Smooth muscle cell (in vitro differentiated cells): ENCODE data around the gene NOTCH2. TPM values are rescaled to one million over a fixed set of nuclear protein-coding genes. Genes with fewer than 3 reads are reported as not detected.

Experiments
- DNase-seq: peaks from one replicate; lab custom pipeline; 2025; ENCODE audit not compliant: unreplicated experiment; lab: John Stamatoyannopoulos, UW
- H2AFZ ChIP-seq: fragments of 200-600 bp; sonication (generic); 2 replicates; pipeline ENCODE4 v1.6.0; 2016; ENCODE audit warnings: antibody characterized with exemption, low read depth, mild to moderate bottlenecking
- H3F3A ChIP-seq: fragments of 200-600 bp; sonication (generic); 2 replicates; pipeline ENCODE4 v1.6.0; 2017; ENCODE audit warnings: antibody characterized with exemption, low read depth
- H3K27ac ChIP-seq: fragments of 200-600 bp; sonication (generic); 2 replicates; pipeline ENCODE4 v1.5.1; 2016; ENCODE audit warnings: low read depth, mild to moderate bottlenecking
- H3K27me3 ChIP-seq: fragments of 200-600 bp; sonication (generic); 2 replicates; pipeline ENCODE4 v1.6.1; 2016; ENCODE audit warnings: low read depth, mild to moderate bottlenecking
- H3K36me3 ChIP-seq: fragments of 200-600 bp; sonication (generic); 2 replicates; pipeline ENCODE4 v1.5.1; 2016; ENCODE audit warnings: low read depth
- H3K4me1 ChIP-seq: fragments of 200-600 bp; sonication (generic); 2 replicates; pipeline ENCODE4 v1.5.1; 2016; ENCODE audit warnings: low read depth
- H3K4me2 ChIP-seq: fragments of 200-600 bp; sonication (generic); 2 replicates; pipeline ENCODE4 v1.6.0; 2016; ENCODE audit warnings: mild to moderate bottlenecking
- H3K4me3 ChIP-seq: fragments of 200-600 bp; sonication (generic); 2 replicates; pipeline ENCODE4 v1.5.1; 2016; ENCODE audit warnings: mild to moderate bottlenecking
- H3K79me2 ChIP-seq: fragments of 200-600 bp; sonication (generic); 2 replicates; pipeline ENCODE4 v1.6.0; 2016; ENCODE audit warnings: low read depth, mild to moderate bottlenecking
- H3K9ac ChIP-seq: fragments of 200-600 bp; sonication (generic); 2 replicates; pipeline ENCODE4 v1.6.0; 2016; ENCODE audit warnings: low read depth
- H3K9me3 ChIP-seq: fragments of 200-600 bp; sonication (generic); replicated peaks from 2 replicates; pipeline ENCODE4 v1.5.1; 2016; ENCODE audit warnings: low read depth
- H4K20me1 ChIP-seq: fragments of 200-600 bp; sonication (generic); 2 replicates; pipeline ENCODE4 v1.6.0; 2016; ENCODE audit warnings: low read depth
- CTCF ChIP-seq: fragments of 200-600 bp; sonication (generic); IDR thresholded peaks from 2 replicates; pipeline ENCODE4 v1.5.1; 2017; ENCODE audit warnings: borderline replicate concordance, mild to moderate bottlenecking, antibody characterized with exemption; ENCODE audit not compliant: insufficient read depth, poor library complexity, severe bottlenecking
- WGBS: methylation state at CpG from one replicate; pipeline ENCODE4 v1.1.7; 2016; ENCODE audit warnings: low lambda C conversion rate; 5-methylcytosine and 5-hydroxymethylcytosine counted together
- polyA plus RNA-seq: library from polyadenylated mRNA; unstranded; fragments of >200 nt; fragmentation: Nextera tagmentation; extraction: Ambion mirVana; gene quantifications from 2 replicates; pipeline ENCODE4 v1.2.1, GENCODE V29; 2016
- total RNA-seq: library from RNA; depleted of rRNA; stranded (reverse); fragments of >200 nt; gene quantifications from 2 replicates; pipeline ENCODE4 v1.2.3, GENCODE V29; 2014

NOTCH2 gene
- total and polyA plus RNA-seq, 2 experiments from 2014 or later = 50.3 to 133 TPM

- H3K4me3 ChIP-seq = no peak within 1 kb of the TSS
- H3K27ac ChIP-seq = no peak within 1 kb of the TSS
- no peak within 1 kb of the TSS for H2AFZ ChIP-seq
- no peaks in the 10 kb centered on the region for H3K9me3 ChIP-seq
- peaks cover 18% of the 10 kb centered on the region for H3K27me3 ChIP-seq
- no peaks in the 10 kb centered on the region for H4K20me1 ChIP-seq
- no peaks in the 10 kb centered on the region for H3K79me2 ChIP-seq
- 70% methylated on average over 24 of the region's 24 CpGs for WGBS
- no peak within 1 kb of the TSS for H3K4me2 ChIP-seq
- no peak for DNase-seq
- no peaks in the 10 kb centered on the region for H3F3A ChIP-seq
- no peak for TF ChIP-seq CTCF
- H3K9ac ChIP-seq = no peak within 1 kb of the TSS
- H3K36me3 ChIP-seq = no peaks in the 10 kb centered on the region
- no peaks in the 10 kb centered on the region for H3K4me1 ChIP-seq
These were observed 173.2 kb downstream of the NOTCH2 start, which contains the start of gene ADAM30 for GRCh38 chr1:119896303-119896702. ADAM30 (minus strand) TSS chr1:119896515; CDS start chr1:119896336, 179 bp downstream.

- Histone ChIP-seq H3F3A (no peaks in the 10 kb centered on the region), H3K4me2 (no peak overlapping the region), H4K20me1 (no peaks in the 10 kb centered on the region), H3K4me1 (no peaks in the 10 kb centered on the region), H3K27me3 (peaks cover 20% of the 10 kb centered on the region), H3K79me2 (no peaks in the 10 kb centered on the region), H2AFZ (no peak overlapping the region), H3K36me3 (no peaks in the 10 kb centered on the region), H3K4me3 (no peak overlapping the region), H3K9me3 (no peaks in the 10 kb centered on the region), H3K9ac (no peak overlapping the region), H3K27ac (no peak overlapping the region)
- no peak for DNase-seq
- no peak for TF ChIP-seq CTCF
- 88% methylated on average over 4 of the region's 4 CpGs for WGBS
These were observed 174.4 kb downstream of the NOTCH2 start for GRCh38 chr1:119895102-119895501.

- no peaks in the 10 kb centered on the region for H3K79me2 ChIP-seq
- no peaks in the 10 kb centered on the region for H4K20me1 ChIP-seq
- no peak overlapping the region for H3K4me3 ChIP-seq
- H3K27ac ChIP-seq = no peak overlapping the region
- H2AFZ ChIP-seq = no peak overlapping the region
- no peak overlapping the region for H3K9ac ChIP-seq
- no peak for DNase-seq
- no peak for TF ChIP-seq CTCF
- no peaks in the 10 kb centered on the region for H3F3A ChIP-seq
- no peak overlapping the region for H3K4me2 ChIP-seq
- 91% methylated on average over 10 of the region's 10 CpGs for WGBS
- no peaks in the 10 kb centered on the region for H3K36me3 ChIP-seq
- H3K27me3 ChIP-seq = peaks cover 20% of the 10 kb centered on the region
- H3K4me1 ChIP-seq = no peaks in the 10 kb centered on the region
- no peaks in the 10 kb centered on the region for H3K9me3 ChIP-seq
These were observed 175.4 kb downstream of the NOTCH2 start for GRCh38 chr1:119893827-119894700.

GRCh38 chr1:119893238-119893791 lies 176.1 kb downstream of the NOTCH2 start:
- 94% methylated on average over 6 of the region's 6 CpGs for WGBS
- no peaks in the 10 kb centered on the region for H3K79me2 ChIP-seq
- H3K4me2 ChIP-seq = no peak overlapping the region
- no peaks in the 10 kb centered on the region for H3K36me3 ChIP-seq
- H3K9ac ChIP-seq = no peak overlapping the region
- peaks cover 19% of the 10 kb centered on the region for H3K27me3 ChIP-seq
- no peaks in the 10 kb centered on the region for H4K20me1 ChIP-seq
- H3K27ac ChIP-seq = no peak overlapping the region
- peaks cover 4% of the 10 kb centered on the region for H3K9me3 ChIP-seq
- no peak for TF ChIP-seq CTCF
- DNase-seq = no peak
- H3K4me1 ChIP-seq = no peaks in the 10 kb centered on the region
- H3F3A ChIP-seq = no peaks in the 10 kb centered on the region
- no peak overlapping the region for H3K4me3 ChIP-seq
- no peak overlapping the region for H2AFZ ChIP-seq
